Omental fat pad (tissue), 4 donors: ENCODE results near the gene RPGRIP1. TPM values are rescaled to one million over a fixed set of nuclear protein-coding genes. Genes with fewer than 3 reads are reported as not detected.
"Not testable (repeated sequence)": the region's sequence is repeated elsewhere in the genome, so short reads cannot be mapped to it uniquely, and the experiment has no call there.

ENCODE experiments used
- ATAC-seq: fragments of 150-250 bp; one replicate; pipeline ENCODE4 v1.9.1; 2016; ENCODE audit warnings: mild to moderate bottlenecking, moderate library complexity; ENCODE audit not compliant: low FRiP score
- DNase-seq: peaks from one replicate; pipeline ENCODE4 v3.0.0-alpha.2; 2019; ENCODE audit warnings: low spot score
- total RNA-seq, 4 donors: library from RNA; depleted of rRNA; stranded (reverse); fragments of >200 nt; gene quantifications; one replicate each; pipeline ENCODE4 v1.1.0, GENCODE V29; 2016
- TF ChIP-seq, protein P1 (sequence below), 3 donors: fragments of 450-650 bp; IDR thresholded peaks; one replicate each; pipeline ENCODE4 v1.5.1; 2016 to 2017; ENCODE audit warnings: antibody characterized with exemption in 3 of 3, mild to moderate bottlenecking in 3 of 3, moderate library complexity in 2 of 3

Gene RPGRIP1
- total RNA-seq, 4 donors from 2014 or later, result 0.19 to 1.2 (median 0.53) TPM

DNA sequence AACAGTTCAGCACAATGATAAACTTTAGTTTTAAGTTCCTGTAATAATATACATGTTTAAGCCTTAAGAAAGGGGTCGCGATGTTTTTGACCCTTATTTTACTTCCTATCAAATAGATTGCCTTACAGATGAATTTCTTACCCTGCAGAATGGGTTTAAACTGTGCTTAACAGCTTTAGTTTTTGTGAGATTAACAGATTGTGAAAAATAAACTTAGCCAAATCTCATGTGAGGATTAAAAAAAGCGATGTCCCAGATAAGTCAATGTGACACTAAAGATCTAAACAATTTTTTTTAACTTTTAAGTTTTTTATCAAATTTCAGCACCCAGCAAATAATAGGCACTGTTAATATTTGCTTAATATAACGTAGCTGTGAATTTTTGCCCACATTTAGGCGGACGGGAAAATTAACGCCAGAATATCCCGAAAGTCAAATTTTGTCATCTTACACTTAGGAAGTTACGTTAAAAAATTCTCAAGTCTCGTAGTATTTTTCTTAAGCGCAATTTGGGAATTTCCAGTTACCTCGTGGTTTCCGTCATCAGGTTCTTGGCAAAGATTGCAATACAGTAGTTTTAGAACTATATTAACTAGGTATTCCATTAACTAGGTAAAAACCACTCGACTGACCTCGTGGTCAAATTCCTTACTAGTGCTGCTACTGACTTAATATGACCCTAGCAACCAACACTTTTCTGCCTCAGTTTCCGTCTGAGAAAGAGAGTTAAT is 11.8 kb upstream of the RPGRIP1 start:
- no peak for DNase-seq
- TF ChIP-seq, protein P1, sequence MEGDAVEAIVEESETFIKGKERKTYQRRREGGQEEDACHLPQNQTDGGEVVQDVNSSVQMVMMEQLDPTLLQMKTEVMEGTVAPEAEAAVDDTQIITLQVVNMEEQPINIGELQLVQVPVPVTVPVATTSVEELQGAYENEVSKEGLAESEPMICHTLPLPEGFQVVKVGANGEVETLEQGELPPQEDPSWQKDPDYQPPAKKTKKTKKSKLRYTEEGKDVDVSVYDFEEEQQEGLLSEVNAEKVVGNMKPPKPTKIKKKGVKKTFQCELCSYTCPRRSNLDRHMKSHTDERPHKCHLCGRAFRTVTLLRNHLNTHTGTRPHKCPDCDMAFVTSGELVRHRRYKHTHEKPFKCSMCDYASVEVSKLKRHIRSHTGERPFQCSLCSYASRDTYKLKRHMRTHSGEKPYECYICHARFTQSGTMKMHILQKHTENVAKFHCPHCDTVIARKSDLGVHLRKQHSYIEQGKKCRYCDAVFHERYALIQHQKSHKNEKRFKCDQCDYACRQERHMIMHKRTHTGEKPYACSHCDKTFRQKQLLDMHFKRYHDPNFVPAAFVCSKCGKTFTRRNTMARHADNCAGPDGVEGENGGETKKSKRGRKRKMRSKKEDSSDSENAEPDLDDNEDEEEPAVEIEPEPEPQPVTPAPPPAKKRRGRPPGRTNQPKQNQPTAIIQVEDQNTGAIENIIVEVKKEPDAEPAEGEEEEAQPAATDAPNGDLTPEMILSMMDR (IDR thresholded peaks at IDR 0.05), result no peak
- ATAC-seq, result no peak

DNA sequence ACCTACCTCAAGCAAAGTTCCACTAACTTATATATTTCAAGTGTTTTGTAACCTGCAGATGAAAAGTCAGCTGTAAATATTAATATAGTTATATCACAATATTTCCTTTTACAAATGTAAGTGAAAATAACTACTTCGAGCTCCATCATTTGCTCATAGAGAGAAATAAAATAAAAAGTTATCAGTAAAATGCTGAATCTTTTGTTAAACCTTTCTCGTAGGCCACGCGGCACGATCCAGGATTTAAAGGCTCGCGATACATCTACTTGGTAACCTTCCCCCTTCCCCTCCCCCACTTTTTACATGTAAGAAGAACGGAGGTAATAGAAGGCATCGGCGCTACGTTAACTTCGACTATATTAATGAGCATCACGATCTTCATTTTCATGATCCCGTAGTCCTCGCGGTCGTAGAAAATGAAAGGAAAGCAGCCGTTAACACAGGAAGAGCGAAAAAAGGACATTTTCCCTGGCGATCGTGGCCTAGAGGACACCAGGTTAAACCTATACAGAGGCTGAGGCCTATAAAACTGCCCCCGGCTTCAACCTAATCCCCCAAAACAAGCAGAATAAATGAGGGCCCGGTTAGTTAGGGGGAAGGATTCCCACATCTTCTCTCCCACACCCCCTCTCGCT is 11.1 kb upstream of the RPGRIP1 start:
- TF ChIP-seq, protein P1 (IDR thresholded peaks at IDR 0.05), result no peak
- DNase-seq, result no peak
- ATAC-seq, result no peak

DNA sequence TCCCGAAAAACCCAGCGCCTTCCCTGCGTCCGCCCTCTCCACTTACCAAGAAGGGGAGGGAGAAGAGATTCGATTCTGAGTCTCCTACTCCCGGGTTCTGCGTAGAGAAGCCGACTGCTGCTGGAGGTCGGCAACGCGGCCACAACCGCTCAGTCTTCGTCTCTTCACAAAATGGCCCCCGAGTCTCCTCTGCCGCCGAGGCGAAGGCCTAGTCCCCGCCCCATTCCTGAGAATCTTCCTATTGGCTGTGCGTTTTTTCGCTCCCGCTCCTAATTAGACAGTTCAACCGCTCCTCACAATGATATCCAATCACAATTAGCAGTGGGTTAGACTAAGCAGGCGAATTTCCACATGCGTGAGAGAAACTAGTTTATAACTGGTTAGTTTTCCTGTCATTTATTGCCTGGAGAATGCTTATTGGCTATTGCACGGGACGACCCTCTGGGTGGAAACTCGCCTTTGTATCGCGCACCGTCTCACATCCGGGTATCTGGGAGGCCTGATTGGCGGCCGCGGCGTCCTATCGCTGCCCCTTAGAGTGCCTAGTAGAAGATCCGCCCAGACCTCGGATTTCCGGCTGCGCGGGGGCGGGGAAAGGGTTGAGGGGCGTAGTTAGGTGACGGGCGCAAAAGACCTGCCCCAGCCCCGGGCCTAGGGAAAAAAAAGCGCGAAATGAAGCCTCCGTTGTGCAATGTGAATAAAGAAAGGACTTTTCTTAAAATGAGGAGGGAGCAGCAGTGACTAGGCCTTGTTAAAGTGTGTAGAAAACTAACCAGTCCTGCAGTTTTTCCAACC is 10.4 kb upstream of the RPGRIP1 start, which contains the start of gene HNRNPC:
Gene HNRNPC, minus strand, starts transcription at position 191 of the 795 bp plus-strand sequence. CDS start 35,249 bp downstream, outside the sequence.
- TF ChIP-seq, protein P1 (IDR thresholded peaks at IDR 0.05), result no peak
- peak; percentile 100 for DNase-seq
- ATAC-seq, result peak; percentile 97

DNA sequence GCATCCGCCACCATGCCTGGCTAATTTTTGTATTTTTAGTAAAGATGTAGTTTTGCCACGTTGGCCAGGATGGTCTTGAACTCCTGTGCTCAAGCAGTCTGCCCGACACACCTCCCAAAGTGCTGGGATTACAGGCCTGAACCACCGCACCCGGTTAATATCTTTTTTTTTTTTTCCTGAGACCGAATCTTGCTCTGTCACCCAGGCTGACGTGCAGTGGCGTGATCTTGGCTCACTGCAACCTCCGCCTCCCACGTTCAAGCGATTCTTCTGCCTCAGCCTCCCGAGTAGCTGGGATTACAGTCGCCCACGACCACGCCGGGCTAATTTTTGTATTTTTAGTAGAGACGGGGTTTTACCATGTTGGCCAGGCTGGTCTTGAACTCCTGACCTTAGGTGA is 7.2 kb upstream of the RPGRIP1 start:
- not testable (repeated sequence) for DNase-seq

DNA sequence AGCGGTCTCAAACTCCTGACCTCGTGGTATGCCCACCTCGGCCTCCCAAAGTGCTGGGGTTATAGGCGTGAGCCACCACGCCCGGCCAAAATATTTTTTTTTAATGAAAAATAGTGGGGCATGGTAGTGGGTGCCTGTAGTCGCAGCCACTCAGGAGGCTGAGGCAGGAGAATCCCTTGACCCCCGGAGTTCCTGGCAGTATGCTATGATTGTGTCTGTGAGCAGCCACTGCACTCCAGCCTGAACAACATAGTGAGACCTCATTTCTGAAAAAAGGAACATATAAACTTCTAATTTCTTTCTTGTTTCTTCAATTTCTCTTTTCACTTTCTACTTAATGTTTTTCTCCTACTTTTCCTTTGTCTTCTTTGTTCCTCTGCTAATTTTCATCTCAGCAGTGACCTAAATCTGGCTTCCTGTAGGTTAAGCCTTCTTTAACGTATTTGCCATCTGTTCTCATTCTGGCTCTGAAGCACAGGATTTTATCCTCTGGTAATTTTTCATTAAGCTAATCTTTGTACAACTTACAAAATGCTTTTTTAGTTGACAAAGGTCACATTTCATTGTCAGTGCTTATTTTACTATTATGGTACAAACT is 4.5 kb upstream of the RPGRIP1 start:
- TF ChIP-seq, protein P1 (IDR thresholded peaks at IDR 0.05), result no peak
- no peak for ATAC-seq

More for the DNA sequence above, 7.2 kb upstream of the RPGRIP1 start:
- not testable (repeated sequence) for ATAC-seq

DNA sequence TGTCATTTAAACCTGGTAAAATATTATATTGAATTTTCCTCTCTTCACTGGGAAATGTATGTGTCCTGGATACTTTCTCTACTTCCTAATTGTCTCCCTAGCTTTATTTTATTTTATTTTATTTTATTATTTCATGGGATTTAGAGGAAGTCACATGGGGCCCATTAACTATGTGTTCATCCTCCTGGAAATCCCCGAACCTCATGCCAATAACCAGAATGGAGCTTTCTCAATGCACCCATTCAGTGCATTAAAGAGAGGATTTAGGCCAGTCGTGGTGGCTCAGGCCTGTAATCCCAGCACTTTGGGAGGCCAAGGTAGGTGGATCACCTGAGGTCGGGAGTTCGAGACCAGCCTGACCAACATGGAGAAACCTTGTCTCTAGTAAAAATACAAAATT is 1.3 kb upstream of the RPGRIP1 start:
- ATAC-seq (no peak), DNase-seq (no peak)
- TF ChIP-seq, protein P1 (IDR thresholded peaks at IDR 0.05), result no peak

More for the DNA sequence above, 4.5 kb upstream of the RPGRIP1 start:
- DNase-seq, result no peak

DNA sequence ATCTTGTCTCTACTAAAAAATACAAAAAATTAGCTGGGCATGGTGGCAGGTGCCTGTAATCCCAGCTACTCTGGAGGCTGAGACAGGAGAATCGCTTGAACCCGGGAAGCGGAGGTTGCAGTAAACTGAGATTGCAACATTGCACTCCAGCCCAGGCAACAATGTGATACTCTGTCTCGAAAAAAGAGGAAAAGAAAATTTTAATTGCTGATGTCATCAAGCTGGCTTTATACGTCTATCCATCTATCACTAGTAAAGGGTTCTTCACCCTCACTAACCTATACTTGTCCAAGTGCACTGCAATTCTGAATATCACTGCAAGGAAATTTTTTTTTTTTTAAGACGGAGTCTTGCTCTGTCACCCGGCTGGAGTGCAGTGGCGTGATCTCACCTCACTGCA is 2.0 kb downstream of the RPGRIP1 start:
- not testable (repeated sequence) for DNase-seq, ATAC-seq

DNA sequence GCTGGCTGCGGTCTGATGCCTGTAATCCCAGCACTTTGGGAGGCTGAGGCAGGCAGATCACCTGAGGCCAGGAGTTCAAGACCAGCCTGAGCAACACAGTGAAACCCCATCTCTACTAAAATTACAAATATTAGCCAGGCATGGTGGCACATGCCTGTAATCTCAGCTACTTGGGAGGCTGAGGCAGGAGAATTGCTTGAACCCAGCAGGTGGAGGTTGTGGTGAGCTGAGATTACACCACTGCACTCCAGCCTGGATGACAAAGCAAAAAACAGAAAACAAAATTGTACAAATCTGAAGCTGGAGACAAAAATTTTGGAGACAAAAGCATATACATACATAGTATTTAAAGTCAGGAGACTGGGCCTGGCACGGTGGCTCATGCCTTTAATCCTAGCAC is 6.6 kb downstream of the RPGRIP1 start:
- ATAC-seq, DNase-seq: not testable (repeated sequence)
